GM12878 (cell line): Measurements from ENCODE around the gene ARID5B. TPM values are rescaled to one million over a fixed set of nuclear protein-coding genes. Genes with fewer than 3 reads are reported as not detected.

Experiments used
- ATAC-seq: fragments of 200-7000 bp; cut with Tn5 transposase; 3 replicates; pipeline ENCODE4 v1.9.1; 2020; ENCODE audit warnings: mild to moderate bottlenecking, moderate library complexity
- BruUV-seq: library from RNA; stranded (reverse); fragments of 400-500 nt; replicated peaks from 2 replicates; lab custom pipeline; 2021; lab: Mats Ljungman, UMichigan
- CTCF ChIA-PET: fragments of 300-600 bp; sonication (Branson Sonifier 250); formaldehyde crosslinking; extraction: SDS; loops from one replicate; lab custom pipeline; 2021; ENCODE audit warnings: inconsistent platforms; lab: Yijun Ruan, JAX
- POLR2A ChIA-PET: fragments of 350-600 bp; formaldehyde crosslinking; extraction: SDS; loops from one replicate; lab custom pipeline; 2021; ENCODE audit warnings: inconsistent platforms; lab: Charles Lee
- RAD21 ChIA-PET: fragments of 300-600 bp; sonication (Branson Sonifier 250); formaldehyde crosslinking; loops from one replicate; lab custom pipeline; 2023; ENCODE audit warnings: antibody characterized with exemption; ENCODE audit not compliant: unreplicated experiment; lab: Charles Lee
- SMC1A ChIA-PET: fragments of 300-600 bp; sonication (Branson Sonifier 250); formaldehyde crosslinking; loops from one replicate; lab custom pipeline; 2023; ENCODE audit not compliant: unreplicated experiment, uncharacterized antibody; lab: Charles Lee
- DNase-seq: peaks from one replicate; pipeline ENCODE4 v3.0.0-alpha.2; 2011; ENCODE audit warnings: low read depth, low spot score
- FAIRE-seq: peaks from 3 replicates; lab custom pipeline; 2011; peaks lifted over from hg19 to GRCh38; lab: Jason Lieb, UNC
- H2AFZ ChIP-seq: 2 replicates; pipeline ENCODE4 v1.6.0; 2011; ENCODE audit warnings: low read depth, low read length, control low read depth; ENCODE audit not compliant: control insufficient read depth
- H3K27ac ChIP-seq: 2 replicates; pipeline ENCODE4 v1.5.1; 2011; ENCODE audit warnings: control low read depth; ENCODE audit not compliant: control insufficient read depth, insufficient read depth
- H3K27me3 ChIP-seq, 2 experiments: replicated peaks in 1 of 2; 2 replicates each; pipeline versions ENCODE4 v1.6.0 to v1.6.1; 2011; ENCODE audit warnings: low read length in 1 of 2; ENCODE audit not compliant: control insufficient read depth in 2 of 2, insufficient read depth in 2 of 2
- H3K36me3 ChIP-seq, 2 experiments: 2 replicates each; pipeline ENCODE4 v1.5.1; 2011; ENCODE audit warnings: low read length in 1 of 2; ENCODE audit not compliant: control insufficient read depth in 2 of 2, insufficient read depth in 2 of 2
- H3K4me1 ChIP-seq: 2 replicates; pipeline ENCODE4 v1.6.1; 2011; ENCODE audit warnings: mild to moderate bottlenecking, low read length, moderate library complexity, mixed read lengths; ENCODE audit not compliant: control insufficient read depth, insufficient read depth
- H3K4me2 ChIP-seq: 2 replicates; pipeline ENCODE4 v1.6.0; 2011; ENCODE audit warnings: control low read depth; ENCODE audit not compliant: control insufficient read depth, insufficient read depth
- H3K4me3 ChIP-seq: fragments of 200-600 bp; sonication (generic); 2 replicates; pipeline ENCODE4 v1.5.1; 2016
- H3K79me2 ChIP-seq: 2 replicates; pipeline ENCODE4 v1.6.0; 2011; ENCODE audit warnings: low read length; ENCODE audit not compliant: control insufficient read depth, insufficient read depth
- H3K9ac ChIP-seq: 2 replicates; pipeline ENCODE4 v1.8.0; 2011; ENCODE audit warnings: low read length, control low read depth, mixed read lengths; ENCODE audit not compliant: control insufficient read depth, insufficient read depth
- H3K9me3 ChIP-seq: replicated peaks from 3 replicates; pipeline ENCODE4 v1.5.1; 2011; ENCODE audit warnings: mild to moderate bottlenecking, low read length; ENCODE audit not compliant: control insufficient read depth, insufficient read depth
- H4K20me1 ChIP-seq: 2 replicates; pipeline ENCODE4 v1.6.0; 2011; ENCODE audit not compliant: control insufficient read depth, insufficient read depth
- ASH2L ChIP-seq: fragments of 300-600, 200-600 bp; sonication (generic); IDR thresholded peaks from 2 replicates; pipeline ENCODE4 v1.6.1; 2017; ENCODE audit warnings: low read depth, mild to moderate bottlenecking, borderline replicate concordance
- BMI1 ChIP-seq: fragments of 450-650 bp; IDR thresholded peaks from 2 replicates; pipeline ENCODE4 v1.6.1; 2016; ENCODE audit warnings: mild to moderate bottlenecking, moderate library complexity, borderline replicate concordance
- CBFB ChIP-seq: IDR thresholded peaks from 2 replicates; pipeline ENCODE4 v1.6.1; 2016; ENCODE audit warnings: antibody characterized with exemption, low read depth
- CHD1 ChIP-seq: IDR thresholded peaks from 2 replicates; pipeline ENCODE4 v1.6.1; 2012; ENCODE audit warnings: low read depth, low read length, improper control_type of control experiment
- GABPA ChIP-seq: IDR thresholded peaks from 2 replicates; pipeline ENCODE4 v1.6.1; 2014; ENCODE audit warnings: antibody characterized with exemption, low read depth, mild to moderate bottlenecking, inconsistent platforms
- HDAC2 ChIP-seq: fragments of 200-600 bp; sonication (generic); IDR thresholded peaks from 2 replicates; pipeline ENCODE4 v1.6.1; 2017
- HDAC6 ChIP-seq: fragments of 200-600 bp; sonication (generic); IDR thresholded peaks from one replicate; pipeline ENCODE4 v1.8.0; 2017; ENCODE audit warnings: antibody characterized with exemption; ENCODE audit not compliant: unreplicated experiment
- MEF2A ChIP-seq: IDR thresholded peaks from 2 replicates; pipeline ENCODE4 v1.6.1; 2011; ENCODE audit warnings: low read depth, mild to moderate bottlenecking, low read length, moderate library complexity; ENCODE audit not compliant: insufficient read depth
- MLLT1 ChIP-seq: fragments of 450-650 bp; IDR thresholded peaks from 2 replicates; pipeline ENCODE4 v1.6.1; 2016; ENCODE audit warnings: mild to moderate bottlenecking
- MTA2 ChIP-seq: fragments of 450-650 bp; IDR thresholded peaks from 2 replicates; pipeline ENCODE4 v1.6.1; 2016; ENCODE audit warnings: low read depth, mild to moderate bottlenecking, moderate library complexity
- MXI1 ChIP-seq: fragments of 150-350 bp; IDR thresholded peaks from 2 replicates; pipeline ENCODE4 v1.6.1; 2011; ENCODE audit warnings: low read depth, mild to moderate bottlenecking, inconsistent platforms, low read length, improper control_type of control experiment
- MYC ChIP-seq: IDR thresholded peaks from 2 replicates; pipeline ENCODE4 v1.6.1; 2011; ENCODE audit warnings: mild to moderate bottlenecking, low read length, moderate library complexity, inconsistent platforms; ENCODE audit not compliant: insufficient read depth, insufficient replicate concordance, insufficient read length, severe bottlenecking
- NFXL1 ChIP-seq: fragments of 450-650 bp; IDR thresholded peaks from 2 replicates; pipeline ENCODE4 v1.6.1; 2017; ENCODE audit warnings: antibody characterized with exemption, mild to moderate bottlenecking, borderline replicate concordance
- PML ChIP-seq: IDR thresholded peaks from 2 replicates; pipeline ENCODE4 v1.6.1; 2012; ENCODE audit warnings: low read length, inconsistent platforms
- POLR2AphosphoS2 ChIP-seq: IDR thresholded peaks from 2 replicates; pipeline ENCODE4 v1.6.1; 2011; ENCODE audit warnings: low read depth, mild to moderate bottlenecking, low read length, improper control_type of control experiment, moderate library complexity
- POLR2AphosphoS5 ChIP-seq: IDR thresholded peaks from 2 replicates; pipeline ENCODE4 v1.6.1; 2011; ENCODE audit warnings: mild to moderate bottlenecking, low read length, inconsistent platforms
- RB1 ChIP-seq: fragments of 450-650 bp; formaldehyde crosslinking; IDR thresholded peaks from 2 replicates; pipeline ENCODE4 v1.6.1; 2017; ENCODE audit warnings: mild to moderate bottlenecking, borderline replicate concordance
- RCOR1 ChIP-seq: conservative IDR thresholded peaks from 2 replicates; pipeline ENCODE4 v1.6.1; 2012; ENCODE audit warnings: low read depth, low read length, improper control_type of control experiment
- SKIL ChIP-seq: fragments of 450-650 bp; IDR thresholded peaks from 2 replicates; pipeline ENCODE4 v1.6.1; 2017; ENCODE audit warnings: mild to moderate bottlenecking, low read depth, inconsistent platforms; ENCODE audit not compliant: poor library complexity, severe bottlenecking
- ZBED1 ChIP-seq: IDR thresholded peaks from 2 replicates; pipeline ENCODE4 v1.6.1; 2016; ENCODE audit warnings: borderline replicate concordance
- WGBS: methylation state at CpG from one replicate; pipeline ENCODE4 v1.1.6; 2016; ENCODE audit warnings: low lambda C conversion rate; ENCODE audit not compliant: insufficient replicate concordance, insufficient coverage; ENCODE audit errors: missing lambda C conversion rate; 5-methylcytosine and 5-hydroxymethylcytosine counted together
- in situ Hi-C: fragments of 300-500 bp; cut with MboI; formaldehyde crosslinking; loops from 9 replicates; pipeline ENCODE4 v1.14.3; 2018; ENCODE audit warnings: mixed read lengths
- intact Hi-C: fragments of 100-400 bp; cut with micrococcal nuclease; formaldehyde crosslinking; loops from one replicate; pipeline ENCODE4 v1.14.2; 2022; ENCODE audit not compliant: unreplicated experiment
- polyA plus RNA-seq, 11 experiments: library from polyadenylated mRNA; depleted of rRNA in 4 of 11; unstranded in 6 of 11; stranded (reverse) in 5 of 11; fragments of >200 nt; fragmentation: Nextera tagmentation in 4 of 11; fragmentation: Illumina TruSeq in 1 of 11; extraction: Ambion mirVana in 4 of 11; extraction: Trizol in 1 of 11; gene quantifications; 1 replicate in 1 of 11; 2 replicates in 10 of 11; pipeline versions ENCODE4 v1.2.1 to v1.2.3, GENCODE V29; 2011 to 2016; ENCODE audit warnings: inconsistent platforms in 2 of 11, missing spikeins in 2 of 11, low read depth in 1 of 11
- total RNA-seq, 4 experiments: library from RNA; depleted of rRNA in 3 of 4; stranded (reverse); fragments of >200 nt in 3 of 4; fragmentation: Illumina TruSeq in 1 of 4; extraction: Trizol in 1 of 4; gene quantifications; 2 replicates each; pipeline versions ENCODE4 v1.2.1 to v1.2.3, GENCODE V29; 2013 to 2021

The ARID5B gene
- total and polyA plus RNA-seq, 10 of the 15 experiments (the other 5 are each of a cell fraction or from before 2014, with no cell fraction given): 2.7 to 8.5 (median 6.1) TPM

- H3K4me1 ChIP-seq: peaks cover 34% of the 10 kb centered on the region
- peaks cover 5% of the 10 kb centered on the region; the same call in 1 of the 3 replicates for H3K9me3 ChIP-seq
- no peaks in the 10 kb centered on the region for H4K20me1 ChIP-seq
- FAIRE-seq: no peak
- H3K27ac ChIP-seq: no peak overlapping the region
- RAD21 ChIA-PET: interaction anchor here (9.0 kb wide), 1 partner anchor 32 kb away, joined by 68 read pairs; the partner anchor contains the start of gene ARID5B
- CTCF ChIA-PET: interaction anchor here (1.0 kb wide), 1 partner anchor 51 kb away, joined by 3 read pairs; no protein-coding TSS in a partner anchor
- SMC1A ChIA-PET: interaction anchor here (0.9 to 1.0 kb wide), 3 partner anchors 34 to 49 kb away, joined by 3 to 4 read pairs (median 4); no protein-coding TSS in a partner anchor
- intact Hi-C loops: no loop called here
- POLR2A ChIA-PET: interaction anchor here (0.6 to 0.7 kb wide), 2 partner anchors 16 to 31 kb away, joined by 3 read pairs; no protein-coding TSS in a partner anchor
- no peak overlapping the region for H3K9ac ChIP-seq
- in situ Hi-C loops: no loop called here
- TF ChIP-seq NFXL1 (no peak), MEF2A (no peak), RB1 (no peak), CBFB (no peak), CHD1 (no peak), RCOR1 (no peak), MXI1 (no peak), POLR2AphosphoS5 (no peak), ZBED1 (no peak), HDAC6 (no peak), SKIL (no peak), BMI1 (no peak), ASH2L (no peak), MTA2 (no peak), POLR2AphosphoS2 (no peak), HDAC2 (no peak), GABPA (no peak), MLLT1 (no peak), PML (no peak), MYC (no peak)
- 67% methylated on average over 3 of the region's 3 CpGs for WGBS
- H3K79me2 ChIP-seq: peaks cover 46% of the 10 kb centered on the region
- no peak overlapping the region for H3K4me2 ChIP-seq
- no peaks in the 10 kb centered on the region for H3K27me3 ChIP-seq
- ATAC-seq: no peak
- BruUV-seq: no TSS peak
- H2AFZ ChIP-seq: no peak overlapping the region
- DNase-seq: no peak
- no peak overlapping the region for H3K4me3 ChIP-seq
- peaks cover 0 to 12% of the 10 kb centered on the region in 2 experiments; a peak in 1 of 4 replicates for H3K36me3 ChIP-seq
Observed at GRCh38 chr10:61936770-61937169, 35.3 kb downstream of the ARID5B start.
